Common myeloid progenitor, CD34-positive (primary cell): ENCODE measurements around the gene NR2C2AP.

Source experiments
- CTCF ChIA-PET: fragments of 350-600 bp; sonication (Branson Sonifier 250); formaldehyde crosslinking; loops from one replicate; lab custom pipeline; 2021; ENCODE audit warnings: antibody characterized with exemption; lab: Charles Lee
- POLR2A ChIA-PET: fragments of 350-600 bp; sonication (Branson Sonifier 250); formaldehyde crosslinking; loops from one replicate; lab custom pipeline; 2021; ENCODE audit warnings: antibody characterized with exemption; lab: Charles Lee
- DNase-seq, 3 donors: peaks; one replicate each; pipeline versions ENCODE4 v3.0.0 to v3.0.0-alpha.2; 2013
- H3K27ac ChIP-seq, 2 experiments: 1 replicate in 1 of 2; 2 replicates in 1 of 2; pipeline ENCODE4 v1.7.0; 2013; ENCODE audit warnings: inconsistent platforms in 2 of 2, low read length in 2 of 2, mild to moderate bottlenecking in 2 of 2, low read depth in 1 of 2, moderate library complexity in 1 of 2; ENCODE audit not compliant: severe bottlenecking in 2 of 2, insufficient read depth in 1 of 2, poor library complexity in 1 of 2
- H3K27me3 ChIP-seq, 5 experiments: replicated peaks in 2 of 5; 1 replicate in 3 of 5; 2 replicates in 2 of 5; pipeline versions ENCODE4 v1.6.1 to v1.7.0; 2013; ENCODE audit warnings: low read length in 4 of 5, mild to moderate bottlenecking in 2 of 5, moderate library complexity in 2 of 5, inconsistent platforms in 1 of 5; ENCODE audit not compliant: insufficient read depth in 5 of 5, control insufficient read depth in 4 of 5
- H3K36me3 ChIP-seq, 4 experiments: 1 replicate in 2 of 4; 2 replicates in 2 of 4; pipeline versions ENCODE4 v1.6.1 to v1.7.0; 2013; ENCODE audit warnings: low read length in 3 of 4, control low read depth in 1 of 4, mild to moderate bottlenecking in 1 of 4; ENCODE audit not compliant: control insufficient read depth in 4 of 4, insufficient read depth in 4 of 4
- H3K4me1 ChIP-seq, 4 experiments: 1 replicate in 3 of 4; 2 replicates in 1 of 4; pipeline versions ENCODE4 v1.6.1 to v1.7.1; 2013; ENCODE audit warnings: low read length in 3 of 4, mild to moderate bottlenecking in 3 of 4, control low read depth in 1 of 4, inconsistent platforms in 1 of 4, moderate library complexity in 1 of 4; ENCODE audit not compliant: control insufficient read depth in 4 of 4, insufficient read depth in 4 of 4; ENCODE audit errors: control extremely low read depth in 1 of 4
- H3K4me3 ChIP-seq, 7 experiments: 1 replicate in 4 of 7; 2 replicates in 3 of 7; pipeline versions ENCODE4 v1.5.1 to v1.7.0; 2013; ENCODE audit warnings: mild to moderate bottlenecking in 7 of 7, low read length in 6 of 7, moderate library complexity in 6 of 7, inconsistent platforms in 2 of 7, low read depth in 2 of 7, control low read depth in 1 of 7; ENCODE audit not compliant: insufficient read depth in 4 of 7, control insufficient read depth in 1 of 7; ENCODE audit errors: extremely low read depth in 1 of 7
- H3K9me3 ChIP-seq, 5 experiments: 1 replicate in 4 of 5; 2 replicates in 1 of 5; pipeline versions ENCODE4 v1.6.1 to v1.7.1; 2013; ENCODE audit warnings: low read length in 4 of 5, mild to moderate bottlenecking in 2 of 5, inconsistent platforms in 1 of 5, low read depth in 1 of 5, moderate library complexity in 1 of 5; ENCODE audit not compliant: control insufficient read depth in 4 of 5, insufficient read depth in 2 of 5; ENCODE audit errors: control extremely low read depth in 1 of 5
- WGBS: methylation state at CpG from one replicate; pipeline ENCODE4 v1.1.5; 2013; ENCODE audit not compliant: insufficient coverage; 5-methylcytosine and 5-hydroxymethylcytosine counted together

Gene NR2C2AP

GRCh38 chr19:19162495-19162894, 40.7 kb downstream of the NR2C2AP start:
- no peak overlapping the region for H3K4me3 ChIP-seq
- H3K36me3 ChIP-seq = no peaks in the 10 kb centered on the region
- DNase-seq = no peak
- CTCF ChIA-PET = no interaction called here
- H3K9me3 ChIP-seq = peaks cover 0 to 7% (median 0%) of the 10 kb centered on the region in 5 experiments
- 93% methylated on average over 7 of the region's 7 CpGs for WGBS
- peaks cover 0 to 14% (median 2%) of the 10 kb centered on the region in 4 experiments for H3K4me1 ChIP-seq
- H3K27me3 ChIP-seq = no peaks in the 10 kb centered on the region
- POLR2A ChIA-PET = no interaction called here
- no peak overlapping the region for H3K27ac ChIP-seq

GRCh38 chr19:19160461-19161035, 42.7 kb downstream of the NR2C2AP start:
- Histone ChIP-seq H3K9me3 (peaks cover 0 to 7% (median 0%) of the 10 kb centered on the region in 5 experiments), H3K27ac (no peak overlapping the region), H3K4me1 (peaks cover 0 to 15% (median 2%) of the 10 kb centered on the region in 4 experiments), H3K27me3 (no peaks in the 10 kb centered on the region), H3K36me3 (peaks cover 0 to 5% (median 2%) of the 10 kb centered on the region in 4 experiments), H3K4me3 (no peak overlapping the region)
- WGBS = 83% methylated on average over 10 of the region's 26 CpGs
- DNase-seq = peak in 2 of 3 donors; percentile 67 to 69
- CTCF ChIA-PET = no interaction called here
- POLR2A ChIA-PET = no interaction called here

- peaks cover 0 to 18% (median 2%) of the 10 kb centered on the region in 4 experiments for H3K4me1 ChIP-seq
- ChIA-PET POLR2A (no interaction called here), CTCF (interaction anchor here (0.6 to 1.9 kb wide), 2 partner anchors 15 to 51 kb away, joined by 3 to 6 read pairs; no protein-coding TSS in a partner anchor)
- no peak overlapping the region for H3K4me3 ChIP-seq
- H3K27me3 ChIP-seq = no peaks in the 10 kb centered on the region
- H3K27ac ChIP-seq = no peak overlapping the region
- H3K9me3 ChIP-seq = peaks cover 0 to 7% (median 0%) of the 10 kb centered on the region in 5 experiments
- DNase-seq = no peak
- H3K36me3 ChIP-seq = peaks cover 0 to 5% (median 2%) of the 10 kb centered on the region in 4 experiments
- WGBS = 100% methylated on average over 1 of the region's 4 CpGs
Observed at GRCh38 chr19:19159534-19159933, 43.7 kb downstream of the NR2C2AP start.

GRCh38 chr19:19157808-19158207, 45.4 kb downstream of the NR2C2AP start:
- peaks cover 0 to 18% (median 2%) of the 10 kb centered on the region in 4 experiments for H3K4me1 ChIP-seq
- 0% methylated on average over 1 of the region's 6 CpGs for WGBS
- no peak for DNase-seq
- CTCF ChIA-PET = interaction anchor here (1.6 to 3.6 kb wide), 4 partner anchors 11 to 17 kb away, joined by 3 to 23 read pairs (median 6); no protein-coding TSS in a partner anchor
- no peak overlapping the region for H3K4me3 ChIP-seq
- H3K27ac ChIP-seq = no peak overlapping the region
- no peaks in the 10 kb centered on the region for H3K27me3 ChIP-seq
- peaks cover 0 to 7% (median 0%) of the 10 kb centered on the region in 5 experiments for H3K9me3 ChIP-seq
- POLR2A ChIA-PET = interaction anchor here (0.6 kb wide), 1 partner anchor 17 kb away, joined by 6 read pairs; no protein-coding TSS in a partner anchor
- peaks cover 0 to 5% (median 2%) of the 10 kb centered on the region in 4 experiments for H3K36me3 ChIP-seq

- peaks cover 0 to 15% (median 2%) of the 10 kb centered on the region in 4 experiments for H3K4me1 ChIP-seq
- 96% methylated on average over 5 of the region's 10 CpGs for WGBS
- H3K27me3 ChIP-seq = no peaks in the 10 kb centered on the region
- H3K36me3 ChIP-seq = peaks cover 0 to 5% (median 2%) of the 10 kb centered on the region in 4 experiments
- H3K9me3 ChIP-seq = no peaks in the 10 kb centered on the region
- no peak overlapping the region for H3K4me3 ChIP-seq
- ChIA-PET POLR2A (no interaction called here), CTCF (interaction anchor here (1.8 to 3.6 kb wide), 4 partner anchors 9 to 20 kb away, joined by 6 to 23 read pairs (median 8); no protein-coding TSS in a partner anchor)
- DNase-seq = peak in 1 of 3 donors; percentile 13
- H3K27ac ChIP-seq = no peak overlapping the region
Observed at GRCh38 chr19:19155495-19156219, 47.6 kb downstream of the NR2C2AP start.

GRCh38 chr19:19154768-19155494, 48.3 kb downstream of the NR2C2AP start:
- WGBS = 98% methylated on average over 6 of the region's 6 CpGs
- CTCF ChIA-PET = interaction anchor here (1.8 to 3.6 kb wide), 2 partner anchors 8 to 20 kb away, joined by 11 to 23 read pairs; no protein-coding TSS in a partner anchor
- peaks cover 0 to 5% (median 2%) of the 10 kb centered on the region in 4 experiments for H3K36me3 ChIP-seq
- POLR2A ChIA-PET = no interaction called here
- H3K27ac ChIP-seq = no peak overlapping the region
- no peak overlapping the region for H3K4me3 ChIP-seq
- no peaks in the 10 kb centered on the region for H3K9me3 ChIP-seq
- no peaks in the 10 kb centered on the region for H3K27me3 ChIP-seq
- H3K4me1 ChIP-seq = peaks cover 0 to 10% (median 0%) of the 10 kb centered on the region in 4 experiments
- DNase-seq = no peak
